Panc1 (cell line): ENCODE measurements around the gene SEPTIN1. TPM values are rescaled to one million over a fixed set of nuclear protein-coding genes. Genes with fewer than 3 reads are reported as not detected.

Experiments
- ATAC-seq: fragments of 200-7000 bp; cut with Tn5 transposase; 2 replicates; pipeline ENCODE4 v1.9.1; 2020; ENCODE audit warnings: mild to moderate bottlenecking, moderate library complexity
- Bru-seq: library from RNA; stranded (reverse); fragments of 400-500 nt; gene quantifications from one replicate; lab custom pipeline; 2021; lab: Mats Ljungman, UMichigan
- BruChase-seq, 2 experiments: library from RNA; stranded (reverse); fragments of 400-500 nt; gene quantifications; one replicate each; lab custom pipeline; 2021; lab: Mats Ljungman, UMichigan
- BruUV-seq: library from RNA; stranded (reverse); fragments of 400-500 nt; replicated peaks from 2 replicates; lab custom pipeline; 2021; lab: Mats Ljungman, UMichigan
- CTCF ChIA-PET: fragments of 300-600 bp; sonication (Branson Sonifier 250); formaldehyde crosslinking; loops from one replicate; lab custom pipeline; 2022; ENCODE audit warnings: antibody characterized with exemption; lab: Charles Lee
- POLR2A ChIA-PET: fragments of 300-600 bp; sonication (Branson Sonifier 250); formaldehyde crosslinking; loops from one replicate; lab custom pipeline; 2022; ENCODE audit warnings: antibody characterized with exemption; lab: Charles Lee
- DNase-seq: peaks from one replicate; pipeline ENCODE4 v3.0.0-alpha.2; 2010; ENCODE audit warnings: low read depth, low spot score
- H3K27ac ChIP-seq: 2 replicates; pipeline ENCODE4 v1.5.1; 2011; ENCODE audit warnings: mild to moderate bottlenecking, low read length, inconsistent platforms
- H3K27me3 ChIP-seq: fragments of 200-500 bp; sonication (Bioruptor generic); 2 replicates; pipeline ENCODE4 v1.6.0; 2014; ENCODE audit warnings: low read length, inconsistent platforms; ENCODE audit not compliant: control insufficient read depth, insufficient read depth
- H3K36me3 ChIP-seq: fragments of 200-500 bp; sonication (Bioruptor generic); 2 replicates; pipeline ENCODE4 v1.5.1; 2014; ENCODE audit warnings: inconsistent platforms, mild to moderate bottlenecking, low read length, moderate library complexity; ENCODE audit not compliant: control insufficient read depth, insufficient read depth
- H3K4me1 ChIP-seq: 2 replicates; pipeline ENCODE4 v1.5.1; 2011; ENCODE audit warnings: inconsistent platforms, mild to moderate bottlenecking, low read length, moderate library complexity; ENCODE audit not compliant: control insufficient read depth, insufficient read depth
- H3K4me3 ChIP-seq, 2 experiments: 2 replicates each; pipeline ENCODE4 v1.5.1; 2011 to 2012; ENCODE audit warnings: low read depth in 2 of 2, low read length in 2 of 2, mild to moderate bottlenecking in 2 of 2, inconsistent platforms in 1 of 2, moderate library complexity in 1 of 2
- H3K9me3 ChIP-seq: fragments of 200-500 bp; sonication (Bioruptor generic); 2 replicates; pipeline ENCODE4 v1.5.1; 2014; ENCODE audit warnings: low read depth, mild to moderate bottlenecking, inconsistent platforms, low read length, moderate library complexity; ENCODE audit not compliant: control insufficient read depth, insufficient read depth
- POLR2AphosphoS5 ChIP-seq: IDR thresholded peaks from 2 replicates; pipeline ENCODE4 v1.6.1; 2012; ENCODE audit warnings: mild to moderate bottlenecking, low read depth, low read length, moderate library complexity
- SIN3A ChIP-seq: IDR thresholded peaks from 2 replicates; pipeline ENCODE4 v1.6.1; 2012; ENCODE audit warnings: low read depth, mild to moderate bottlenecking, low read length, moderate library complexity, borderline replicate concordance; ENCODE audit not compliant: insufficient read depth
- TCF7L2 ChIP-seq: IDR thresholded peaks from 2 replicates; pipeline ENCODE4 v1.6.1; 2011; ENCODE audit warnings: mild to moderate bottlenecking, low read depth, low read length, inconsistent platforms
- in situ Hi-C: cut with HindIII; loops from 2 replicates; pipeline ENCODE4 v1.10.0; 2016; ENCODE audit warnings: low sequenced_read_pairs, low pct_unique_long_range_greater_than_20kb
- intact Hi-C: fragments of 100-400 bp; cut with micrococcal nuclease; formaldehyde crosslinking; loops from one replicate; pipeline ENCODE4 v1.10.0; 2022; ENCODE audit not compliant: unreplicated experiment
- long read RNA-seq: library from polyadenylated mRNA; unstranded; transcript quantifications from one replicate; pipeline ENCODE4 v2.0.0, GENCODE V29; 2021; ENCODE audit not compliant: unreplicated experiment
- polyA plus RNA-seq: library from polyadenylated mRNA; unstranded; fragments of >200 nt; gene quantifications from one replicate; pipeline ENCODE4 v1.2.1, GENCODE V29; 2012; ENCODE audit warnings: missing spikeins; ENCODE audit not compliant: insufficient read length
- total RNA-seq: library from RNA; stranded (reverse); gene quantifications from one replicate; pipeline ENCODE4 v1.2.1, GENCODE V29; 2021; ENCODE audit not compliant: unreplicated experiment
- TF ChIP-seq, protein P1 (sequence below), 2 experiments: IDR thresholded peaks; 2 replicates each; pipeline ENCODE4 v1.6.1; 2011 to 2012; ENCODE audit warnings: low read depth in 2 of 2, control low read depth in 1 of 2, low read length in 1 of 2, mild to moderate bottlenecking in 1 of 2, moderate library complexity in 1 of 2; ENCODE audit not compliant: insufficient read depth in 1 of 2
- TF ChIP-seq, protein P2 (sequence below): fragments of 450-650 bp; IDR thresholded peaks from 2 replicates; pipeline ENCODE4 v1.5.1; 2017; ENCODE audit warnings: mild to moderate bottlenecking

SEPTIN1 gene, protein sequence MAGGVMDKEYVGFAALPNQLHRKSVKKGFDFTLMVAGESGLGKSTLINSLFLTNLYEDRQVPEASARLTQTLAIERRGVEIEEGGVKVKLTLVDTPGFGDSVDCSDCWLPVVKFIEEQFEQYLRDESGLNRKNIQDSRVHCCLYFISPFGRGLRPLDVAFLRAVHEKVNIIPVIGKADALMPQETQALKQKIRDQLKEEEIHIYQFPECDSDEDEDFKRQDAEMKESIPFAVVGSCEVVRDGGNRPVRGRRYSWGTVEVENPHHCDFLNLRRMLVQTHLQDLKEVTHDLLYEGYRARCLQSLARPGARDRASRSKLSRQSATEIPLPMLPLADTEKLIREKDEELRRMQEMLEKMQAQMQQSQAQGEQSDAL
- total RNA-seq (1.7 TPM), Bru-seq, nascent RNA (percentile 26 among the genes with signal in this experiment), BruChase-seq, experiment 1, labeled RNA remaining after a 2-hour chase (percentile 33 among the genes with signal in this experiment), BruChase-seq, experiment 2, labeled RNA remaining after a 6-hour chase (percentile 41 among the genes with signal in this experiment)
- polyA plus RNA-seq: 1.8 TPM
- long read RNA-seq, partial matches to known transcripts: 2 of 5 reads
- long read RNA-seq, other reads (novel, unspliced or antisense): 3 of 5 reads

DNA sequence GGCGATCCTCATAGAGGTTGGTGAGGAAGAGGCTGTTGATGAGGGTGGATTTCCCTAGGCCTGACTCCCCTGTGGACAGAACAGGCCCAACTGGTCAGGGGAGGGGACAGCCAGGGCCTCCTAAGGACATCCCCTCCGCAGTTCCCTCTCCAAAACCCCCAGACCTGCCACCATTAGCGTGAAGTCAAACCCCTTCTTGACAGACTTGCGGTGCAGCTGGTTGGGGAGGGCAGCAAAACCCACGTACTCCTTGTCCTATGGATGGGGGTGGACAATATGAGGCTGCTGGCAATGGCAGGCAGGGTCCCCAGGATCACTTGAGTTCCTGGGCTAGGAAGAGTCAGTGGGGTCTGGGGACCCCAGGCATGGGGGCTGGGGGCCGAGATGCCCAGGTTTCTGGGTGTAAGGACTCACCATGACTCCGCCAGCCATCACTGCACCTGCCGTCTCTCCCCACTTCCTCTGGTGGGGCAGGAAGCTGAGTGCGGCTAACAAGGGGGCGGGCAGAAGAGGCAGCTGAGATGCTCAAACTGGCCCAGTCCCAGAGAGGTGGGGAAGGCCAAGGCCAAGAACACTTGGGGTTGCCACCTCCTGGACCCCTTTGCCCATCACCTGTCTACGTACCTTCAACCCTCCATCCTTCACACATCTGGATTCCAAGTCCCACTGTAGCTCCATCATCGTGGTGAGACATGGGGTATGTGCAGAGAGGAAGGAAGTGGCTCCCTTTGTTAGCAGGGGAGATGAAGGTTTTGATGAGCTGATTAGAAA is at the start of gene SEPTIN1:
Gene SEPTIN1 (minus strand): TSS at position 451 of the 771 bp plus-strand sequence. CDS start 19 bp downstream, at position 432.
- ChIA-PET CTCF (no interaction called here), POLR2A (no interaction called here)
- TF ChIP-seq TCF7L2 (no peak), SIN3A (no peak), POLR2AphosphoS5 (no peak)
- TF ChIP-seq, protein P1, sequence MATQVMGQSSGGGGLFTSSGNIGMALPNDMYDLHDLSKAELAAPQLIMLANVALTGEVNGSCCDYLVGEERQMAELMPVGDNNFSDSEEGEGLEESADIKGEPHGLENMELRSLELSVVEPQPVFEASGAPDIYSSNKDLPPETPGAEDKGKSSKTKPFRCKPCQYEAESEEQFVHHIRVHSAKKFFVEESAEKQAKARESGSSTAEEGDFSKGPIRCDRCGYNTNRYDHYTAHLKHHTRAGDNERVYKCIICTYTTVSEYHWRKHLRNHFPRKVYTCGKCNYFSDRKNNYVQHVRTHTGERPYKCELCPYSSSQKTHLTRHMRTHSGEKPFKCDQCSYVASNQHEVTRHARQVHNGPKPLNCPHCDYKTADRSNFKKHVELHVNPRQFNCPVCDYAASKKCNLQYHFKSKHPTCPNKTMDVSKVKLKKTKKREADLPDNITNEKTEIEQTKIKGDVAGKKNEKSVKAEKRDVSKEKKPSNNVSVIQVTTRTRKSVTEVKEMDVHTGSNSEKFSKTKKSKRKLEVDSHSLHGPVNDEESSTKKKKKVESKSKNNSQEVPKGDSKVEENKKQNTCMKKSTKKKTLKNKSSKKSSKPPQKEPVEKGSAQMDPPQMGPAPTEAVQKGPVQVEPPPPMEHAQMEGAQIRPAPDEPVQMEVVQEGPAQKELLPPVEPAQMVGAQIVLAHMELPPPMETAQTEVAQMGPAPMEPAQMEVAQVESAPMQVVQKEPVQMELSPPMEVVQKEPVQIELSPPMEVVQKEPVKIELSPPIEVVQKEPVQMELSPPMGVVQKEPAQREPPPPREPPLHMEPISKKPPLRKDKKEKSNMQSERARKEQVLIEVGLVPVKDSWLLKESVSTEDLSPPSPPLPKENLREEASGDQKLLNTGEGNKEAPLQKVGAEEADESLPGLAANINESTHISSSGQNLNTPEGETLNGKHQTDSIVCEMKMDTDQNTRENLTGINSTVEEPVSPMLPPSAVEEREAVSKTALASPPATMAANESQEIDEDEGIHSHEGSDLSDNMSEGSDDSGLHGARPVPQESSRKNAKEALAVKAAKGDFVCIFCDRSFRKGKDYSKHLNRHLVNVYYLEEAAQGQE (IDR thresholded peaks at IDR 0.05; ENCODE audit: insufficient read depth in 1 of 2, low read depth in 2 of 2, low read length in 1 of 2): no peak
- TF ChIP-seq, protein P2, sequence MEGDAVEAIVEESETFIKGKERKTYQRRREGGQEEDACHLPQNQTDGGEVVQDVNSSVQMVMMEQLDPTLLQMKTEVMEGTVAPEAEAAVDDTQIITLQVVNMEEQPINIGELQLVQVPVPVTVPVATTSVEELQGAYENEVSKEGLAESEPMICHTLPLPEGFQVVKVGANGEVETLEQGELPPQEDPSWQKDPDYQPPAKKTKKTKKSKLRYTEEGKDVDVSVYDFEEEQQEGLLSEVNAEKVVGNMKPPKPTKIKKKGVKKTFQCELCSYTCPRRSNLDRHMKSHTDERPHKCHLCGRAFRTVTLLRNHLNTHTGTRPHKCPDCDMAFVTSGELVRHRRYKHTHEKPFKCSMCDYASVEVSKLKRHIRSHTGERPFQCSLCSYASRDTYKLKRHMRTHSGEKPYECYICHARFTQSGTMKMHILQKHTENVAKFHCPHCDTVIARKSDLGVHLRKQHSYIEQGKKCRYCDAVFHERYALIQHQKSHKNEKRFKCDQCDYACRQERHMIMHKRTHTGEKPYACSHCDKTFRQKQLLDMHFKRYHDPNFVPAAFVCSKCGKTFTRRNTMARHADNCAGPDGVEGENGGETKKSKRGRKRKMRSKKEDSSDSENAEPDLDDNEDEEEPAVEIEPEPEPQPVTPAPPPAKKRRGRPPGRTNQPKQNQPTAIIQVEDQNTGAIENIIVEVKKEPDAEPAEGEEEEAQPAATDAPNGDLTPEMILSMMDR: no peak
- Histone ChIP-seq H3K9me3 (no peaks in the 10 kb centered on the region), H3K27ac (no peak within 1 kb of the TSS), H3K4me3 (no peak within 1 kb of the TSS), H3K4me1 (peaks cover 5% of the 10 kb centered on the region), H3K27me3 (no peaks in the 10 kb centered on the region), H3K36me3 (no peaks in the 10 kb centered on the region; the same call in 1 of the 2 replicates)
- in situ Hi-C loops: no loop called here
- intact Hi-C loops: no loop called here
- no peak for DNase-seq
- BruUV-seq: no TSS peak
- no peak for ATAC-seq

DNA sequence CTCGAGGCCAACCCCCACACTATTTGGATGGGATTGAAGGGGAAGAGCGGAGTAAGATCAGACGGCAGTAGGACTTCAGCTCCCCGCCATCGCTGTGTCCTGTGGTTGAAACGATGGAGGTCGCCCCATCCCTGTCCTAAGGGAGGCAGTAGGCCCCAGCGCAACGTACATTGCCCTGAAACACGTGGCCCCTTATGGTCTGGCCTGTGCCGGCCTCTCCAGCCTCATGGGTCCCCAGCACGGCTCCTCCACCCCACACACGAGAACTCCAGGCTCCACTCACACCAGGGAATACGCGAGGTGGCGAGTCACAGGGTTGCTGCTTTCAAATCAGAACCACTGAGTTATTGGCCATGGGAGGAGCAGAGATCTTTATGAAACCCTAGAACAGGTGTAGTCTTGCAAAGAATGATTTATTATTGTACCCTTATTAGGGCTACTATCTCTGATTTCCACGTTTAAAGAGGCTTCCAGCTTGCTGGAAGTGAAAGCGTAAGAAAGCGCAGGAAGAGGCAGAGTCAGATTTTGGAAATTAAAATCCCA is 48.1 kb upstream of the SEPTIN1 start:
- peaks cover 6% of the 10 kb centered on the region; the same call in 1 of the 2 replicates for H3K36me3 ChIP-seq
- peak overlapping the region; percentile 12 to 99 for H3K4me3 ChIP-seq
- intact Hi-C loops: loop anchor here (5.0 kb wide), 2 partner anchors 182 to 197 kb away; partner anchors contain the start of gene ZNF689
- H3K27ac ChIP-seq: peak overlapping the region; percentile 87
- no peaks in the 10 kb centered on the region for H3K9me3 ChIP-seq
- ATAC-seq (peak; percentile 60), DNase-seq (no peak)
- CTCF ChIA-PET: interaction anchor here (0.6 to 1.5 kb wide), 10 partner anchors 11 to 260 kb away, joined by 3 to 14 read pairs (median 4); partner anchors contain the start of gene ZNF764
- in situ Hi-C loops: no loop called here
- TF ChIP-seq SIN3A (no peak), TCF7L2 (no peak), POLR2AphosphoS5 (no peak)
- TF ChIP-seq, protein P1 (IDR thresholded peaks at IDR 0.05; ENCODE audit: insufficient read depth in 1 of 2, low read depth in 2 of 2, low read length in 1 of 2): no peak
- TF ChIP-seq, protein P2: no peak; the same call in 1 of the 2 replicates
- POLR2A ChIA-PET: interaction anchor here (0.5 to 0.9 kb wide), 3 partner anchors 105 to 204 kb away, joined by 3 to 6 read pairs (median 3); no protein-coding TSS in a partner anchor
- no peaks in the 10 kb centered on the region for H3K27me3 ChIP-seq
- H3K4me1 ChIP-seq: peaks cover 9% of the 10 kb centered on the region
- no TSS peak for BruUV-seq
